ENCODE data around the gene MRPL22.
A peak's percentile ranks its signal among the peaks of the same experiment; 100 is the strongest.
"Not testable (repeated sequence)": the region's sequence is repeated elsewhere in the genome, so short reads cannot be mapped to it uniquely, and the experiment has no call there.

The MRPL22 gene

DNA sequence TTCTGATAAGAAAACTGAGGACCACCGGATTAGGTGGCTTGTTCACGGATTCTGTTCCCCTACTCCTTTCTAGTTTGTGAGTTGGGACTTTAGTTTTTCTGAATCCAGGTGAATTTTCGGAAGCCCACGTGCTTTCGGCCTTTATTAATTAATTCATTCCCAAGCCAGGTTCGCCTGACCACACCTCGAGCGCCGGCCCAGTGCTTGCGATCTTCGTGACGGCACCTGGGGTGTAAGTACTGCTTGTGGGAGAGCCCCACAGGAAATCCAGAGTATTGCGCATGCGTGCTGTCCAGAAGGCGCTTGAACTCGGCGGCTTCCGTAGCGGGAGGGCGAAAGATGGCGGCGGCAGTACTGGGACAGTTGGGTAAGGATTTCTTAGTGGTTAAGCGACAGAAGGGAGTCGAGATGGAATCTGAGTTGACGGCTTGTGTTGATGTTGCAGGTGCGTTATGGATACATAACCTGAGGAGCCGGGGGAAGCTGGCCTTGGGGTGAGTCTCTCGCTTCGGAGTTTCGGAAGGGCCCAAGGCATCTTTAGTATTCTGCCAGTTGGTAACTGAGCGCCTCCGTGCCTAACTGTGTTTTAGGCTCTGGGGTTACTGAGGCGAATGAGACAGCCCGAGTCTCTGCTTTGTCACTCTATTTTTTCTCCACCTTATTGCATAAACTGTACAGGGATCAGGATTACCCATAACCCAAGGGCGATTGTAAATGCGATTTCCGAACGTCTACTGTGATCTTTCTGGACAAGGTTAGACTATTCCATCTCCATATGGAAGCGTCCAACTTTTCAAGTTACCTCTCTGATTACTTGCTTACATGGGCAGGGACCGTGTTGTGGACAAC is at the start of gene MRPL22:
Gene MRPL22, plus strand, starts transcription at position 302 of the 849 bp plus-strand sequence. Its CDS starts 38 bp downstream, at position 340.
- DNase-seq = peak; percentile 89

DNA sequence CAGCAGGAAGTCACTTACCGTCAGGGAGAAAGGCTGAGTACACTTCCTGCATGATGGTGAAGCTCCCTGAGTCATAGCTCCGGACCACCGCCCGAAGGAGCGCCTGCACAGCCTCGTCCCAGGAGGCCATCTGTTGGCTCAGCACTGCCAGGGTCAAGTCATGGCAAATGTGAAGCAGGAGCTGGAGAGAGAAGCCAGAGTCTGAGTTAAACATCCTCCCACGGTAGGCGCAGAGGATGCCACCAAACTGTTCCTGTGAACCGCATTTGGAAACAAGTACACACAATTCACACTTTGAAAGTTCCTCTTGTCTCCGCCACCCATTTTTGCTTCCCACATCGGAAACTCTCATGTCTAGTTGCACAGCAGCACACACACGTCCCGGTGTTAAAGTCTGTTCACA is 48.5 kb upstream of the MRPL22 start:
- no peak for DNase-seq

DNA sequence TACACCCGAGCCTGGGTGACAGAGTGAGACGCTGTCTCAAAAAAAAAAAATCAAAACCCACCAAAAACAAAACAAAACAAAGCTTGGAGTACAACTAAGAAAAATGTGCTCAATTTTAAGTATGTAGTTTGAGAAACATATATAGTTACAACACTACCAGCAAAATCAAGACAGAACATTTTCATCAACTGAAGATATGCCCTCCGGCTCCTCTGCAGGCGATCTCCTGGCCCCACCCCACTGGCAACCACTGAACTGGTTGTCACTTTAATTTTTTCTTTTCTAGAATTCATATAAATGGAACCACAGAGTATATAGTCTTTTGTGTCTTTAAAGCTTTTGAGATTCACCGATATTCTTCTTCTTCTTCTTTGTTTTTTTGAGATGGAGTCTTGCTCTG is 47.5 kb upstream of the MRPL22 start:
- DNase-seq = no peak

DNA sequence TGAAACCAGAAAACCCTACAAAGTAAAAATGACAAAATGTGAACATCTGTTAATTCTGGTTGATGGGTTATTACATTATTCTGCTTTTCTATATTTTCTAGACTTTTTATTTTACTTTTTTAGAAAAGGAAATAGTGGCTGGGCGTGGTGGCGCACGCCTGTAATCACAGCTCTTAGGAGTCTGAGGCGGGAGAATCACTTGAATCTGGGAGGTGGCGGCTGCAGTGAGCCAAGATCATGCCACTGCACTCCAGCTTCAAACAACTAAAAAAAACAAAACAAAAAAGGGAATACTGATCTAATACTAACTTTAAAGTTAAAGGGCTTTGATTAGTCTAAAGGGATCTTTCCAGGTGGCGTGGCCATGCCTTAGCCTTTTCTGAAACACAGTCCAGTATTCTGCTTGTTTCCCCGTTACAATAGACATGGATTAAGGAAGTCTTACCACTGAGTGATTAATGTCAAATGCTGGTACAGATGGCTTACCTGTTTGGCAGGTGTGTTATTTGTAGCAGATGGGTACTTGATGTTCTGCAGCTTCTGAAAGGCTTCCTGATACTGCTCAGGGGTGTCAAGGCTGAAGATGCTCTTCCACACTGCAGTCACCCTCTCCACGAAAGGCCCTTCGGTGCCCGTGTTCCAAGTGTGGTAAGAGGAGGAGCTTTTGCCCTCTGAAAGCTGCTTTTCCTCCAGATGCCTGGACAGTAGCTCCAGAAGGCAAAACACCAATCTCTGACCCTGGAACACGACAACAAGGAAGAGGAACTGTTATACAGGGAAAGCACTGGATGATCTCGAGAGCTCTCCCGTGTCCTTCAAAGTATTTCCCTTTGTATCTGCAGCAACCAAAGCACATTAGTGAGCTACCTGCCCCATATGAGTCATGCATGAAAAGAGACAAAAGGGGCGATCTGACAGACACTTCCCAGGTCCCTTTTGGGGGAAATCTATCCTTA is 45.0 kb upstream of the MRPL22 start:
- DNase-seq = peak; percentile 1

DNA sequence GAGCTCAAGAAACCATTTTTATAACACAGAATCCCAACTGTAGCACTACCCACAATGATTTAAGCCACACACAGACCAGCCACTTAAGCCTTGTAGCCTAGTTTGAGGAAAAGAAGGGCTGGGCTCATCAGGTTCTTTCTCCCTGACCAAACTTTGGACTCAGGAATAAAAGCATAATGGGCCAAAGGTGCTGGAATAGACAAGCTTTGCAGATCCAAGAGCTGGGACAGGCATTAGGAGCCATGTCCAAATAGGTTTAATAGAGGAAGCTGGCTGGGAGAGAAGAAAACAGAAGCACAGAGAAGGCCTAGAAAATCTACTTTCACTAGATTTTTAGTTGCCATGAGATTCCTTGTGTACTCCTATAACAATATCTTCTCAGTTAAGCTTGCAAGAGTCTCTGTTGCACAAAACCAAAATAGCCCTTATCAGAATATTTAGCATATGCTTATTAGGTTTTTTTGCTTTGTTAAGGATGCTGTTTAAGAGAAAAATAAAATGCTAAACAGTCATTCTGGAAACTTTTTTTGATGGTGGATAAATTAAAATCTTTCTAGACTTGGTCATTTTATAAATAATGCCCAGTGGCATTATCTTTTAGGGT is 44.2 kb upstream of the MRPL22 start:
- no peak for DNase-seq

DNA sequence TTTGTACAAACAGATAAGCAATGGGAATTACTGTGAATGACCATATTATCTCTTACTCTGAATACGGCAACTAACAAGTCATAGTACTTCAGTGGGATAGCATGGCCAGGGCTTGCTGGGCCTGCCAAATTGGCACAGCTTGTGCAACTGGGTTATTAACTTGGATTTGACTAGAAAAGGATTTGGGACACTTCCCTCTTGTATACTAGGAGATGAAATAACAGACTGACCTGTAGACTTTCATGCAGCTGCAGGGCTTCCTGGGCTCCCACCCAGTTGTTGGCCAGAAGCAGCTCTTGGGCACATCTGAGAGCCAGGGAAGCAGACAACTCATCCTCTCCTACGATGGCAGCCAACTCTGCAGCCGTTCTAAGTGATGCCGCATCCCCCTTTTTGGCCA is 42.7 kb upstream of the MRPL22 start:
- DNase-seq = no peak

DNA sequence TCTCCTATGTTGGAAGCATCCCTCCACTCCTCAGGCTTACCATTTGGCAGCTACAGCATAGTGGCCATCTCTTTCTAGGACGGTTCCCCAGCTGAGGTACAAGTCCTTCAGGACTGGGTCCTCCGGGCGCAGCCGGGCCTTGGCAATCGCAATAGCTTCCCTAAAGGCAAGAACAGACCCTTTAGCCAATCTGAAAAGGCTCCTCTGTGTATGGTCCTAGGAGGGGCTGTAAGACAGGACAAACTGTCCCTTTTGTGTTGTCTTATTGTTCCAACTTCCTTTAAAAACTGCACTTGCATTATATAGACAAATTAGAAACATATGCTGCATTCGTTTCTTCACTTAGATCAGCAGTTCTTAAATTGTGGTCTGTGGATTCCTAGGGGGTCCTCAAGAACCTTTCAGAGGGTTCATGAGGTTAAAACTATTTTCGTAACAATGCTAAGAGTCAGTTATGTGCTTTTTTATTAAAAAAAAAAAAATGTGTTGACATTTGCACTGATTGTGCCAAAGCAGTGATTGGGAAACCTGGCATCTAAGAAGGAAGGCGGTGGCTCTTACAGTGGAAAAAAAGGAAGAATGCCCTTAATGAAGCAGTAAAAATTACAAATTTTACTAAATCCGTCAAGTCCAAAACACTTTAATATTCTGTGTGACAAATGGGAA is 41.6 kb upstream of the MRPL22 start:
- no peak for DNase-seq

DNA sequence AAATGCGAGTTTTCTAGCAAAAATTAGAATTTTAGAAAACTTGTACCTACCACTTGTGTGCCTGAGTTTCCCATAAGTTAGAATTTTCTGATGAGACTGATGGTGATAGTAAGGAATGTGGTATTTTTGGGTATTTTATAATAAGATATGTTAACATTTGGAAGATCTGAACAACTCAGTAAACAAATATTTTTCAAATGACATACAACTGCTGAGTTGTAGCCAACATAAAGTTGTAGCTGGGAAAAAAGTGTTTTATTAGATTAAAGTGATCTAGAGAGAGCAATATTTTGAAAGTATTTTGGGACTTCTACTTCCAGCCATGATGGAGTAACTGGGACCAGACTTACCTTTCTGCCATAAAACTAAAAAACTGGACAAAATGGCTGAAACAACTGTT is 40.8 kb upstream of the MRPL22 start:
- no peak for DNase-seq

DNA sequence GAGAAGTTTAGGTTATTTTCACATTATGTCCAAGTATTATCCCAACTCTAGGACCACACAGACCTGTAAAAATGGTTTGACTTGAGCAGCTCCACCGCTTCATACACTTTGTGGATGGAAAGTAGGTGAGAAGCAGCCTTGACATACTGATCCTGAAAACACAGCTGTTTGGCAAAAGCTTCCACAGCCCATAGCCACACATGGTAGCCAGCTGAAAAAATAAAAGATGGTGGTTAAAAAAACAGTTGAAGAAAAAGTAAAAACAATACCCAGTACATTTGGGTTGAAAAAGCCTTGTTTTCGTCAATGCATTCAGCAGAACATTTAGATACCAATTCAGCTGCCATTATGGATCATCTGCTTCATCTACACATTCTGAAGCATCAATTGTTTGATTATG is 39.6 kb upstream of the MRPL22 start:
- no peak for DNase-seq

DNA sequence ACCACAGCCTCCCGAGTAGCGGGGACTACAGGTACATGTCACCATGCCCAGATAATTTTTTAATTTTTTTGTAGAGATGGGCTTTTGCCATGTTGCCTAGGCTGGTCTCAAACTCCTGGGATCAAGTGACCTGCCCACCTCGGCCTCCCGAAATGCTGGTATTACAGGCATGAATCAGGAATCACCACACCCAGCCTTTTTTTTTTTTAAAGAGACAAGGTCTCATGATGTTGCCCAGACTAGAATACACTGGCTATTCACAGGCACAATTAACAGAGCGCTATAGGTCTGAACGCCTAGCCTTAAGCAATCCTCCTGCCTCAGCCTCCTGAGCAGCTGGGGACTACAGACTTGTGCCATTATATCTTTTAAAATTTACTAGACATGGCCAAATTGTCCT is 39.0 kb upstream of the MRPL22 start:
- DNase-seq = no peak

DNA sequence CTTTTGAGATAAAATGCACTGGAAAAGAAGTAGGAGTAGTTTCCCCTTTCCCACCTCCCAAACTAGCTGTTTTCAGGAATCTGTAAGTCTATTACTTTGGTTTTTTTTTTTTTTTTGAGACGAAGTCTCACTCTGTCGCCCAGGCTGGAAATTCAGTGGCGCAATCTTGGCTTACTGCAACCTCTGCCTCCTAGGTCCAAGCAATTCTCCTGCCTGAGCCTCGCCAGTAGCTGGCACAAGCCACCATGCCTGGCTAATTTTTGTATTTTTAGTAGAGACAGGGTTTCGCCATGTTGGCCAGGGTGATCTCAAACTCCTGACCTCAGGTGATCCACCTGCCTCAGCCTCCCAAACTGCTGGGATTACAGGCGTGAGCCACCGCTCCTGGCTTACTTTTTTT is 35.3 kb upstream of the MRPL22 start:
- not testable (repeated sequence) for DNase-seq

DNA sequence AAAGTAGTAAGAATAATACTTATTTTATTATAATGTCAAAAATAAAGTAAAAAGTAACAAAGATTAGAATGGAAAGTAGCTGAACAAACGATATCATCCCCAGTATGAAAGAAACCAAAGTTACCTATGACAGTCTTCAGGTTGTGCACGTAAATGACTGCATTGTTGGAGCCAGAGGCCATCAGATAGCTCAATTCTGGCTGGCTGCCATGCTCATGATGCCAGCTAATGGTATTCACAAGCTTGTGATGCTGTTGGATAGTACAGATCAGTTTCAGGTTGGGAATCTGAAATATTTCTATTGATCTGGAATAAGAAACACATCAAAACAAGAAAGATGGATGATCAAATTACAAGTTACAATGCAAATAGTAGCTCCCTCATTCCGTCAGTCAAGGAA is 24.0 kb upstream of the MRPL22 start:
- DNase-seq = no peak

DNA sequence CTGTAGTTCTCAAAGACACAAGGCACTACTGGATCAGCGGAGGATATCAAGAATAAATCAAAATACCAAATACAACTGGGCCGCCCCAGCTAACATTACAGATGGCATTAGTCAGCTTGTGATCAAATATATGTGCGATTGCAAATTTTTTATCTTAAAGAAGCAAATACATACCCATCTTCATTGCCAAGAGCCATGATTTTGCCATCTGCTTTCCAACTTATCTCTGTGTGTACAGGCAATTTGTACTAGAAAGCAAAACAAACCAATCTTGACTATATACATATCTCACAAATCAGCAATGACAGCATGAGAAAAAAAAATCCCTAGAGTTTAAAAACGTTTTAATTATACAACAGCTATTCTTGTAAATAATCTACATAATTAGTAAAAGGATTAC is 23.1 kb upstream of the MRPL22 start:
- DNase-seq = no peak

DNA sequence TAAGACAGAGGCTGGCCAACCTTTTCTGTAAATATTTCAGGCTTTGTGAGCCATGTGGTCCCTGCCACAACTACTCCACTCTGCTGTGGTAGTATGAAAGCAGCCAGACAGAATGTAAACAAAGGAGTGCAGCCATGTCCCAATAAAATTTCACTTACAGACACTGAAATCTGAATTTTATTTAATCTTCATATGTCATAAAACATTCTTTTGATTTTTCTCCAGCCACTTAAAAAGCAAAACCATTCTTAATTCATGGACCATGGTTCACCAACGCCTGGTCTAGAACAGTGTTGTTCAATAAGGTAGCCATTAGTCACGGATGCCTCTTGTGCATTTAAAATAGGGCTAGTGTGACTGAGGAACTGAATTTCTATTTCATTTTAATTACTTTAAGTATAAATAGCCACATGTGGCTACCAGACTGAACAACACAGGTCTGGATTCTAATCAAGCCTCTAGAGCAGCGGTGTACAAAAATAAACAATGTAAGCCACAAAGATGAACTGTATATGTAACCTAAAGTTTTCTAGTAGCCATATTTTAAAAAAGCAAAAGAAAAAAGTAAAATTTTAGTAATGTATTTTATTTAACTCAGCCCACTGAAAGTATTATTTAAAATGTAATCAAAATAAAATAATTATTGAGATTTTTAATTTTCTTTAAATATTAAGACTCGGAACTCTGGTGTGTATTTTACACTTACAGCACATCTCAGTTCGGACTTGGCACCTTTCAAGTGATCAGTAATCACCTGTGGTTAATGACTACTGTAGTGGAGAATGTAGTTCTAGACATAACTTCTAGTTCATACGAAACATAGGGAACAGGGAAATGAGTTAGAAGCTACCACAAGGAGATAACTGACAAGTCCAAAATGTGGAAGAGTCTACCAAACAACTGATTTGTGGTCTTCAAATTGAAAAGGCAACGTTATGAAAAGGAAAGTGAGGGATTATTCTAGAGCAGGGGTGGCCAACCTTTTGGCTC is 17.1 kb upstream of the MRPL22 start:
- DNase-seq = no peak

DNA sequence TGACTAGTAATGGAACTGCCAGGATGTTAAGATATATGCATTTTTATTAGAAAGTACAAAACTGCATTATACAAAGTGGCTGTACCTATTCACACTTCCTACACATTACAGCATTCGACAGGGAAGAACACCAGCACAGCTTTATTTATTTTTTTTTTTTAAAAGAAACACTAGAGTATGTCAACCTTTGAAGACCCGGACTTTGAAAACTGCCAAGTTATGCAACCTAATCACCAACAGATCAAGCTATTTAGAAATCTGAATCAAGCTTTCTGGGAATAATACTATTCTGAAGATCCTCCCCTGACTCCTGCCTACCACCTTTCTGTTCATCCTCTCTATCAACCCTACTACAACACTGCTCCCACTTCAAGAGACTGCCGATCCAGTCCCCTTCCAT is 7.3 kb upstream of the MRPL22 start:
- DNase-seq = no peak

DNA sequence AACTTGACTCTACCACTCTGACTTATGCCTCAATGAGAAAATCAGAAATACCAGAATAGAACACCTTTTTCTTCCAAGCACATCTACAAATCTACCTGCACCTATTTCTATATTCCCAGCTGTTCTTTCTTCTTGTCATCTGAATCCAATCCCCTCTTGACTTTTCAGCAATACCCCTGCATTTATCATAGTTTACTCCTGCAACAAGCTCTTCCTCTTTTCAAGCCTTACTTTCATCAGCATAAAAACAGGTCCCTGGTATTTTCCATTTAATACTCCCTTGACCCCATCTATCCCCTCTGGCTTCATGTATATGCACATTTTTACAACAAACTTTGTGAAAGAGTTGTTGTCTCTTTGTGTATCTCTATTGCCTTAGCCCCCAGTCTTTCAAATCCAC is 6.0 kb upstream of the MRPL22 start:
- no peak for DNase-seq

DNA sequence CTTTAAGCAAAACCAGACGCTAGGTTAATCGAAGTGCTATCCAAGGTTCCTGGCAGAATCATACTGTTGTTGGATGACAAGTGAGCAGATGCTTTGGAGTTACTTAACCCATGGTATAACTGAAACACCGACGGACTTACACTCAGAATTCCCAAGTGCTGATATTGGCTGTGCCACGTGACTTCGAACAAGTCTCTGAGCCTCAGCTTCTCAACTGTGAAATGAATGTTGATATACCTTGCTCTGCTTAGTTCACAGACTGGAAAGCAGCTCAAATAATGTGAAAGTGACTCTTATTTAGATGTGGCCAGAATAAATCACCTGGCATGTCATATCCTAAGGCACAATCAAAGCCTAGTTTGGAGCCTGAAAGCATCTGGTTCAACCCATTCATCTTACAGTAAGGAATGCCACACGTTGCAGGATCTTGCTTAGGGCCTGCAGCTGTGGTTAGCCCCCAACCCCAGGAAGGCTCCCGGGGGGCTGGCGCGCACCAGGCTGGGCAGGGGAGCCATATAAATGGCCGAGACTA is 3.6 kb upstream of the MRPL22 start:
- DNase-seq = no peak

DNA sequence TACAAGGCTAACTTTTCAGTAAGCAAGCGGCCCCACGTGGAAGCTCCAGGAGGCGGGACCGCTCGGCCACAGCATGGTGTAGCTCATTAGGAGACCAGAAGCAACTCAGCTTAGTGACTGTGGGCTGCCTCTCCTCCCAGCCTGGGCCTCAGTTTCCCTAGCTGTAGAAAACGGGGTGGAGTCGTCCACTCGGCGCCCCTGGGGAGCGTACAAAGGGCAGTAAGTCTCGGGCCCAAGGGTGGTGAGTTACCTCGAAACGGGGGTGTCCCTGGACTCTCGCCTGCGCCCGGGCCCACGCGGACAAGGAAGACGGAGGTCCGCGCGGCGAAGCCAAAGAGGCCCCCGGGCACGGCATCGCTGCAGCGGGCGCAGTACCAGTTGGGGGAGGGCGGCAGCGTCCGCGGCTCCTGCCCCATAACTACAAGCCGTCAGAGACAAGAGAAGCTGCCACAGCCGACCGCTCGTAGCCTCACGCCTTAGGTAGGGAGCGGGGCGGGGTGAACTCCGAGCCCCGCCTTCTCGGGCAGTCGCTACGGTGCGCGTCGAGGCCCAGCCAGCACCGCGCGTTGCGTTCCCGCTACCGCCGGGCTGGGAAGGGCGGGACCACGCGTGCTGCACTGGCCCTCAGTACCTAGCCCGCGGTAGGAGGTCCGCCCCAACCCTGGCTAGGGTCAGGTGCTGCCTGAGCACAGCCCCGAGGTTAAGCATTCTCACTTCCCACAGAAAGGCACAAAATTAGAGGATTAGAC is 3.0 kb upstream of the MRPL22 start, which contains the start of gene GEMIN5:
Gene GEMIN5, minus strand, starts transcription at position 494 of the 749 bp plus-strand sequence. Its CDS starts 78 bp downstream, at position 416.
- peak; percentile 66 for DNase-seq

DNA sequence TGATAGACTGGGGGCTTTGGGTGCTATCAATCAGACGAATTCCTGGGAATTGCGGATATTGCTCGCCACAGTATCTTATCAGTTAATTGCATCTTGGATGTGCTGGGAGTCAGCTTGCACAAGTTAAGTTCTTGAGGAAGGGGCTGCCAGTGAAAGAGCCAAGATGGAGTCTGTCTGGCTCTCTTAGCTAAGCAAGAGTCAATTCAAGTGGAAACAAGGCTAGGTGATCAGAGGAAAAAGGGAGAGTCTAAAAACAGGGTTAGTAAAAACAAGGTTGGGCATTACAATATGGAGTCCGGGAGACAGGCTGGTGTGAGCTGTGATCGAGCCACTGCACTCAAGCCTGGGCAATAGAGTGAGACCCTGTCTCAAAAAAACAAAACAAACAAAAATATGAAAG is 1.5 kb upstream of the MRPL22 start:
- DNase-seq = not testable (repeated sequence)

DNA sequence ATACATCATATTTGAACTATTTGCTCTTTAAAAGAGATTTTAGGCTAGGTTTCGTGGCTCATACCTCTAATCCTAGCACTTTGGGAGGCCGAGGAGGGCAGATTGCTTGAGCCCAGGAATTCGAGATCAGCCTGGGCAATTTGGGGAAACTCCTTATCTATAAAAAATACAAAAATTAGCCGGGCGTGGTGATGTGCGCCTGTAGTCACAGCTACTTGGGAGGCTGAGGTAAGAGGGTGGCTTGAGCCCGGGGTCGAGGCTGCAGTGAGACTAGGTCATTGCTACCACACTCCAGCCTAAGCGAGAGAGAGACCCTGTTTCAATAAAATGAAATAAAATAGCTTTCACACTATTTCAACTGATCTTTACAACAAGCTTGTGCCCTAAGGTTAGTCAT is 500 bp upstream of the MRPL22 start:
- no peak for DNase-seq

Measured in NCI-H2227 treated with DMSO at 0.1 percent for 48 hours (cell line).